OCI-M2 (cell line): ENCODE results near the gene POLR2J.
"Not testable (repeated sequence)": the region's sequence is repeated elsewhere in the genome, so short reads cannot be mapped to it uniquely, and the experiment has no call there.

Source experiments
- DNase-seq: peaks from one replicate; lab custom pipeline; 2025; ENCODE audit not compliant: unreplicated experiment; lab: John Stamatoyannopoulos, UW

Gene POLR2J

GRCh38 chr7:102496861-102497260 lies 18.1 kb upstream of the POLR2J start:
- DNase-seq = not testable (repeated sequence)

- not testable (repeated sequence) for DNase-seq
Observed at GRCh38 chr7:102494473-102495149, 15.9 kb upstream of the POLR2J start.

GRCh38 chr7:102494026-102494425 lies 15.3 kb upstream of the POLR2J start:
- not testable (repeated sequence) for DNase-seq

GRCh38 chr7:102493220-102493935 lies 14.7 kb upstream of the POLR2J start:
- DNase-seq = not testable (repeated sequence)

GRCh38 chr7:102490529-102491075 lies 11.9 kb upstream of the POLR2J start:
- not testable (repeated sequence) for DNase-seq

- not testable (repeated sequence) for DNase-seq
Observed at GRCh38 chr7:102484317-102484716, 5.6 kb upstream of the POLR2J start.

GRCh38 chr7:102481962-102482361 lies 3.2 kb upstream of the POLR2J start:
- not testable (repeated sequence) for DNase-seq

GRCh38 chr7:102479982-102480637 lies 1.4 kb upstream of the POLR2J start:
- DNase-seq = not testable (repeated sequence)

GRCh38 chr7:102479209-102479584 lies 475 bp upstream of the POLR2J start:
- not testable (repeated sequence) for DNase-seq

GRCh38 chr7:102474736-102475435 lies 3.8 kb downstream of the POLR2J start:
- DNase-seq = not testable (repeated sequence)

GRCh38 chr7:102474116-102474515 lies 4.6 kb downstream of the POLR2J start:
- DNase-seq = not testable (repeated sequence)

GRCh38 chr7:102473271-102473991 lies 5.3 kb downstream of the POLR2J start:
- no peak for DNase-seq

GRCh38 chr7:102472126-102473041 lies 6.3 kb downstream of the POLR2J start:
- no peak for DNase-seq

- DNase-seq = no peak
Observed at GRCh38 chr7:102471791-102472125, 7.0 kb downstream of the POLR2J start.

GRCh38 chr7:102469972-102470825 lies 8.5 kb downstream of the POLR2J start:
- DNase-seq = no peak

GRCh38 chr7:102469351-102469971 lies 9.3 kb downstream of the POLR2J start:
- no peak for DNase-seq

GRCh38 chr7:102468478-102469350 lies 10.0 kb downstream of the POLR2J start:
- DNase-seq = no peak
